Activated T-helper 1 cell treated with Interleukin-2 at 50 U/mL for 16 hours (primary cell): ENCODE results near the gene SLC25A24.

Source experiments
- DNase-seq: peaks from one replicate; pipeline ENCODE4 v3.0.0-alpha.2; 2020; ENCODE audit warnings: low read depth

Gene SLC25A24

GRCh38 chr1:108096089-108096488 is 104.1 kb downstream of the SLC25A24 start:
- DNase-seq, result no peak

GRCh38 chr1:108089477-108089876 is 110.7 kb downstream of the SLC25A24 start:
- DNase-seq, result no peak

- DNase-seq, result no peak
Measured at GRCh38 chr1:108085628-108086027, 114.5 kb downstream of the SLC25A24 start.

- no peak for DNase-seq
Measured at GRCh38 chr1:108084866-108085477, 115.2 kb downstream of the SLC25A24 start.
